ENCODE measurements around the gene TSR3.
A peak's percentile ranks its signal among the peaks of the same experiment; 100 is the strongest.

TSR3 gene

DNA sequence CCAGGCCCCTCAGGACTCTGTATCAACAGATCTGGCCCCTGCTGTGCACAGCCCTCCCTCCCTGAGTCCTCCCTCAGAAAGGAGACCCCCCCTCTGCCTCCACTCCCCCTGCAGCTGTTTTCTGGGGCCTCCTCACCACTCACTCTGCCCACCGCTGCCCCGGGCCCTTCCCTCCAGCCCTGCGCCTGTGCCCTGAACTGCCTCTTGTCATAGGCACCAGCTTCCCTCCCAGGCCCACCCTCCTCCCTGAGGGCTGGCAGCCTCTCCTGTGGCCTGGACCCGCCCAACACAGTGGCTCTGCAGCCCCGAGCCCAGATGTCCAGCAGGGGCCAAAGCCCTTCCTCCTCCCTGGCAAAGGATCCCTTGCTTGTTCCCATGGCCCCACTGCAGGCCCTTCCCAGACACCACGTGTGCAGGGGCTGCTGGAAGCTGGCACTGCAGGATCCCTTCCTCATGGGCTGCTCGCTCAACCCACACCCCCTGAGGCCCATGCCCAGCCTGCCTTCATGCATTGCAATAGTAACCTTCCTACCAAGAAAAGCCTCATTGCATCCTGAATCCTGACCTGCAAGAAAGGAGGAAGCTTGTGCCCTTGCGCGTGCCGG, 25.8 kb upstream of the TSR3 start:
- DNase-seq: no peak

DNA sequence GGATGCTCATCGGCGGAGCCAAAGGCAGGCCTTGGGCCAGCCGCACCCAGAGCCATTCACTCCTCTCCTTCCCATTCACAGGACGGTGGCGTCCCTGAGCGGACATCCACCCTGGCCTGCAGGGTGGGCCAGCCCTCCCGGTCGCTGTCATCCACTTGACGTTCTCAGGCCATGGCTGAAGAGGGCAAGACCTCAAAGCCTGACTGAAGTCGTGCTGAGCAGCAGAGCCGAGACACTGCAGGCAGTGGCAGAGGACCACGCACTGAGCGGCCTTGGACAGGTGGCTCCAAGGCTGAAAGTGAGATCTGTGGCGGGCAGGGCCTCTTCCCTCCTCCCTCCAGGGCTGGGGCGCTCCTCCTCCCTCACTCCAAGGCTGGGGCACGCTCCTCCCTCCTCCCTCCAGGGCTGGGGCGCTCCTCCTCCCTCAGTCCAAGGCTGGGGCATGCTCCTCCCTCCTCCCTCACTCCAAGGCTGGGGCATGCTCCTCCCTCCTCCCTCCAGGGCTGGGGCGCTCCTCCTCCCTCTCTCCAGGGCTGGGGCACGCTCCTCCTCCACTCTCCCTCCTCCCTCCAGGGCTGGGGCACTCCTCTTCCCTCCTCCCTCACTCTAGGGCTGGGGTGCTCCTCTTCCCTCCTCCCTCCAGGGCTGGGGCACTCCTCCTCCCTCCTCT, 24.2 kb upstream of the TSR3 start:
- no peak for DNase-seq

DNA sequence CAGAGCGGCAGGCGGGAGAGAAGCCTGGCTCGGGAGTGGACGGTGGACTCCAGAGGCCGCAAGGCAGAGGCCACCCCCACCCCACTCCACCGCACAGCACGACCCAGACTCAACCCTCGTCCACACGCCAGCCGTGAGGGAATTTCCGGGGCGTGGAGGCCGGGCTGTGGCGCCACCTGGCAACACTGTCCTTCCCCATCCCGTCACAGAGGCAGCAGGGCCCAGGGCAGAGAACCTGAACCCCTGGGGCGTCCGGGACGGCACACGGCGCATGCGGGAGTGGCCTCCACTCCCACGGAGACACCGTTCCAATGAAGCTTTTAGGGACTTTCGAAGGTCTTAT, 23.6 kb upstream of the TSR3 start:
- no peak for DNase-seq

DNA sequence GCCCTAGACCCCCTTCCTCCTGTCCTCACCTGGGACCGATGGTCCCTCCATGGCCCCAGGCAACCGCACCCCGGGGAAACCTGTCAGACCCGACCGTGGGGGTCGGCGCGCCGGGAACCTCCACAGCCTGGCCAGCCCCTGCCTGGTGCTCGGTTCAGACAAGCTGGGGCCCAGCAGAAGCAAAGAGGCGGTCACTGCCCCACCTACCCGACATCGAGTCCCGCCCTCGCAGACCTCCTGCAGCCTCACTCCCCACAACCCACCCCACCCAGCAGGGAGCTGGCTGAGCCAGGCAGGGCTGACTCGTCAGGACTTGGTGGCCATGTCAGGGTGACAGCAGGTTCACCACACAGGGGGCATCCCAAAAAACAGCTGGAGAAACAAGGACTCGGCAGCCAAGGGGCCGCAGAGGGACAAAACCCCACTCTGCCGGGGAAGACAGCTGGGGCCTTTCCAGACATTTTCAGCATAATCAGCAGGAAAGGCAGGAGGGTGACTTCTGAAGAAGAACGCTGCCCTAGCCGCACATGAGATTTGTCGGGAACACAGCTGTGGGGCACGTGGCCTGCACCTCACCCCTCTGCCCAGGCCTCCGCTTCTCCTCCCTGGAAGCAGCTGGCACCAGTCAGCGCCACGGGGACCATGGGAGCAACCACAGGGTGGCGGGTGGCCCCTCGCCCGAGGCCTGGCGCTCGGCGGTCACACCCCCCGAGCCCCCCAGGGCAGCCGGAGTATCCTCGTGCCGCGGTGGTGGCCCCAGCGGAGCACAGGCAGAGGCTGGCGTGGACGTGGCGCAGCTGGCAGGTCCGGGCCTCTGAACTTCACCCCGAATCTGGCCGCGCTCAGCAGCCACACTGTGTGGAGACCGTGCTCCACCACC, 23.0 kb upstream of the TSR3 start:
- no peak for DNase-seq

DNA sequence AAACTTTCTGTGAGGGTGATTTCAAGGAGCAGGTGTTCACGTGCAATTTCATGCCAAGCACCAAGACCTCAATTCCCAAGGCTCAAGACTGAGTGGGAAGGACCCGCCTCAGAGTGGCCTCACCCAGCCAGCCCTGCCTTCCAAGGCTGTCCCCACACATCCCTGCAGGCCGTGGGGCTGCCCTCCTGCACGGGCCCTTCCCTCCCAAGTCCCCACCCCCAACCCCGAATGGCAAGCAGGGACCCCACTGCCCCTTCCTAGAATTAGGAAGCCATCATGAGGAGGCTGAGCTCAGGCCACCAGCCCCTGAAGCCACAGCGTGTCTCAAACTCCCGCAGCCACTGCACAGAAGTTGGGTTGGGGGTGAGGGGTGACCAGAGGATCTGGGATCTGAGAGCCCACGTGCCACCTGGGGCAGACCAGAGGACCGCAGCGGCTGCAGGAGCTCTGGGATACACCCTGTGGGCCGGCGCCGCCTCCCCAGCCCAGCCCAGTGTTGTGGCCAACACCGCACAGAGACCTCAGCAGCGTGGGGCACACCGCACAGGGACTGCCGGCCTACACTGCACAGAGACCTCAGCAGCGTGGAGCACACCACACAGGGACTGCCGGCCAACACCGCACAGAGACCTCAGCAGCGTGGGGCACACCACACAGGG, 20.7 kb upstream of the TSR3 start:
- DNase-seq: no peak

DNA sequence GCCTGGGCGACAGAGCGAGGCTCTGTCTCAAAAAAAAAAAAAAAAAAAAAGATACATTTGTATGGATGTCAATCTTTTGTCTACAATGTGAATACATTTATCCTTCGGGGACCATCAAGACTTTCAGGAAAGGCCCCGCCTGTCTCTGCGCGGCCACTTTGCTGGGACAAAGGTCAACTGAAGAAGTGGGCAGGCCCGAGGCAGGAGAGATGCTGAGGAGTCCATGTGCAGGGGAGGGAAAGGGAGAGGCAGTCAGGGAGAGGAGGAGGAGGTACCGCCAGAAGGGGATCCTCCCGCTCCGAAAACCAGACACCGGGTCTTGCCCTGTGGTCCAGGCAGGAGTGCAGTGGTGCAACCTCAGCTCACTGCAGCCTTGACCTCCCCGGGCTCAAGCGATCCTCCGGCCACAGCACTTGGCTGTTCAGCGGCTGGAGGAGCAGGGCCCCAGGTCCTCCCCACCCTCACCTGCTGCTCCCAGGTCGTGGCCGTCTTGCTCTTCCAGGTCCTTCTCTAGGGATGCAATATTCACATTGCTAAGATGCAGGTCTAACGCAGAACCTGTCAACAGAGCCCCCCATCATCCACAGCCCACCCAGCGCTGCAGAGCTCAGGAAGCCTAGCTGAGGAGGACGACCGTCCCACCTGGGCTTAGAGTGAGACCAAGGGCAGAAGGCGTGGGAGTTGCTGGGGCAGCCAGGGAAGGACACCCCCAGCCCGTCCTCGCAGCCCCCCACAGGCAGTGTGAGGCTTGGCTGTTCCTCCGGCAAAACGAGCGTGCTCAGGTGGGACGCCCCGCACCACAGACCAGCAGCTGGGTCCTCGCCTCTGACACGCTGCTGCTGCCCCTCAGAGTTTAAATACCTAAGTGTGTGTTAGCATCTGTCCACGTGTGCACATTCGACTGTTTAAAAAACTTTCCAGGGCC, 19.6 kb upstream of the TSR3 start:
- no peak for DNase-seq

DNA sequence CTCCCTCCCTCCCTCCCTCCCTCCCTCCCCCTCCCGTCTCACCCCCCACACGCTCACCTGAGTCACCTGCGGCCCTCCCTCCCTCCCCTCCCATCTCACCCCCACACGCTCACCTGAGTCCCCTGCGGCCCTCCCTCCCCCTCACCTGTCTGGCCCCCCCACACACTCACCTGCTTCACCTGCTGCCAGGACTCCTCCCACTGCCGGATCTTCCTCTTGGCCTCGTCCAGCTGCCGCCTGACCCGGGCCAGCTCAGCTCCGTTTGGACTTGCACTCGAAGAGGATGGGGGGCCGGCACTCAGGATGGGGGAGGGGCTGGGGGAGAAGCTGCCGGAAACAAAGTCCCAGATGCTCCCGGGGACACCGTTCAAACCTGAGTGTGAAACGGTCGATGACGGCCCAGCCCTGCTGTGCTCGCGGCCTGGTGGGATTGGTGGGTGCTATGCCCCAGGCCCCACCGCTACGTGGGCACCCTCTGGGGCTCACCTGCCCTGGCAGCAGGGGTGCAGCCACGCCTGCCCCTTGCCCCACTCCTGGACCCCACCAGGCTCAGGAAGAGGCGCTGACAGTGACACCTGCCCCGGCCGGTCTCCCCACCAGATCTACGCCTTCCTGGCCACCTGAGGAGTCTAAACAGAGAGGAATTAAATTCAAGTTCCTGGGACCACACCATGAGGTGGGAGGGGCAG, 16.0 kb upstream of the TSR3 start:
- DNase-seq: no peak

DNA sequence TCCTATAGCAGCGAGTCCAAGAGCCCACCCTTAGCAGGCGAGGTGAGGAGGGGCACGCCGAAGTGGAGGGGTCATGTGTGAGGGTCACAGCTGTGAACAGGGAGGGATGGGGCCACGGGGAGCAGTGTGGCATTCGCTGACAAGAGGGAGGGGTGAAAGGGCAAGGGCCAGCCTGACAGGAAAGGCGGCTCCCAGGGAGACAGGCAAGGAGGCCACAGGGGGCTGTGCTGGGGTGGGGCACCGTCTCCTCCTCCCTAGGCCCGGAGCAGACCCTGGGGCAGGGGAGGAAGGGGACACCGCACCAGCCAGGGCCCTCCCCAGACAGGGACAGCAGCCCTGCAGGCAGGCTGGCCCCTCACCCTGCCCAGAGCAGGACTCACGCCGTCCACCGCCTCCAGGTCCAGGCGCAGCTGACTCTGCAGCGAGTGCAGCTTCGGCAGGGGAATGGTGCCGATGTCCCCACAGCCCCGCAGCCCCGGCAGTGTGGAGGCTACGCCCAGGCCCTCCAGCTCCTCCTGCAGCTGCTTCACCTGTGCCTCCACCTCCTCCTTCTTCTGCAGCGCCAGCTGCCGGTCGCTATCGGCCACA, 15.1 kb upstream of the TSR3 start:
- no peak for DNase-seq

DNA sequence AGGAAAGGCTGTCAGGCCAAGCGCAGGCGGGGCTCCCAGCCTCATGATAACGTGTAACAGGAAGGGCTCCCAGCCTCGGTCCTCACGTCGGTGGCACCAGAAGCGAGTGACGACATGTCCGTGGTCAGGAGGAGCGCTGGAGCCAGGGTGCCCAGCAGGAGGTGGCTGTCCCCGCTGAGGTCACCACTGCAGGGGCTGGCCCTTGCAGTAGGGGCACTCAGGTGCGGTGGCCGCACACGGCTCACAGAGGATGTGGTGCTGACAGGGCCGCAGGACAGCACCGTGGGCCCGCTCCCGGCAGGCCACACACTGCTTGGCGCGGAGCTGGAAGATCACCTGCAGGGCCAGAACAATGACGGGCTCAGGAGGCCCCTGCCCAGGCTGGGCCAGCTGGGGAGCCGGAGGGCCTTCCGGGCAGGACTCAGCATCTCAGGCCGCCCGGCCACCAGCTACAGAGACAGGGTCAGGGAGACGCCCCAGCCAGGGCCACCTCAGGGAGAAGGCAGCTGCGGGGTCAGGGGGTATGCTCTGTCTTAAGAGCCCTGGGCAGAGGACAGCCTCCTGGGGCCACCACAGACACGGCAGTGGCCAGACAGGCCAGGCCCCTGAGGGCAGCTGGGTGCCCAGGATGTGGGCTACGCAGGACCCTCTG, 14.5 kb upstream of the TSR3 start:
- DNase-seq: no peak

DNA sequence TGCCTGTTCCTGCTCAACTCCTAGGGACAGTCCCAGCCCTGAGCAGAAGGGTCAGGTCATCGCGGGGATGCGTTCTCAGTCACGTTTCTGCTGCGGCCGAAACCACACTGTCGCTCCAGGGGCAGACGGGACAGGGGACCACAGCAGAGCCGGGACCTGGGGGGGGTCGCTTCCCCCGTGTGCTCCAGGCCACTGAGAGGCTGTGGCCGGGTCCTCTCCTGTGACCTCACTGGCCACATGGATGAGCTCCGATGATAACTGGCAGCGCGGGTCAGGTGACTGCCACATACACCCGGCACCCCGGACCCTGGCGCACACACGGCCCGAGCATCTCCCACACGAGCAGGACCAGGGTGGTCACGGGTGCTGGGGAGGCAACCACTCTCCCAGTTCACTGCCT, 12.8 kb upstream of the TSR3 start:
- DNase-seq: no peak

DNA sequence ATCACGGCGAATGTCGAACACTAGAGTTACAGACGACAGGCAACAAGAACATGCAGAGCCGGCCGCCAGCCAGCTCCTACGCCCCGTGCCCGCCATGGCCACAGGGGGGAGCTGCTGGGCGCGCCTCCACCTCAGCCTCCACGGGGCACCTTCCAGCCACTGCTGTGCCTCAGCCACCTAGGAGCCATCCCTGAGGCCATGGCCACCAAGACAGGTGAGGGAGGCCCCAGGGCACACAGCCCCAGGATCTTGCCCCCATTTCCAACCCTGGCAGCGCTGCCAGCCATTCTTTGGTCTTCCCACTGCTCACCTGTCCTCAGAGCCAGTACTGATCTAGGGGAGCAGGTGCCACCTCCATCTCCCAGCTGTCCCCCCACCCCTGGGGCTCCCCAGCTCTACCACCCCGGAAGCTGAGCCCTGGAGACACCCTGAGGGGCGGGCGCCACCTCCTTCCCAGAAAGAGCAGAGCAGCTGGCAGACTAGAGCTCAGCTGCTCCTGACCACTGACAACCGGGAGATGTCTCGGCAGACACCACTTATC, 11.9 kb upstream of the TSR3 start:
- peak; percentile 81 for DNase-seq

DNA sequence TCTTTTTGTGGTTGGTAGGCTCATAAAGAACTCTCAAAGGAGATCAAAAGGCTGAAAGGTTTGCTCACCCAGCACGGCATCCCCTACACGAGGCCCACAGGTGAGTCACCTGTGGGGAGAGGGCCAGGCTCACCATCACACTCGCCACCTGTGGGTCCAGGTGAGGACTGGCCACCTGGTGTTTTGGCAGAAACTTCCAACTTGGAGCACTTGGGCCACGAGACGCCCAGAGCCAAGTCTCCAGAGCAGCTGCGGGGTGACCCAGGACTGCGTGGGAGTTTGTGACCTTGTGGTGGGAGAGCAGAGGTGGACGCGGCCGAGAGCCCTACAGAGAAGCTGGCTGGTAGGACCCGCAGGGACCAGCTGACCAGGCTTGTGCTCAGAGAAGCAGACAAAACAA, 11.1 kb upstream of the TSR3 start:
- DNase-seq: no peak

DNA sequence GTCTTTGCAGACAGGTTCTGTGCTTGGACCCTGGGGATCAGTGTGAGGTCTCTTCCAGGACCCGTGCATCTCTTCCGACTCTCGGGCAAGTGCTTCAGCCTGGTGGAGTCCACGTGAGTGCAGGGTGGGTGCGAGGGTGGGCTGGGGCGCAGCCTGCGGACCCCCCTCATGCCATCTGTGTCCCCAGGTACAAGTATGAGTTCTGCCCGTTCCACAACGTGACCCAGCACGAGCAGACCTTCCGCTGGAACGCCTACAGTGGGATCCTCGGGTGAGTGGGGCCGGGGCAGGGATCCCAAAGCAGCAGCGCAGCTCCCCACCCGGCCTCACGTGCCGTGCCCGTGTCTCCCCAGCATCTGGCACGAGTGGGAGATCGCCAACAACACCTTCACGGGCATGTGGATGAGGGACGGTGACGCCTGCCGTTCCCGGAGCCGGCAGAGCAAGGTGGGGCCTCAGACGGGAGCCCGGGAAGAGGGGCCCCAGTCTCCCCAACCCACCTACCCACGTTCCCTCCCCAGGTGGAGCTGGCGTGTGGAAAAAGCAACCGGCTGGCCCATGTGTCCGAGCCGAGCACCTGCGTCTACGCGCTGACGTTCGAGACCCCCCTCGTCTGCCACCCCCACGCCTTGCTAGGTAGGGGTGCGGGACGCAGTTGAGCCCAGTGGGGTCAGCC, 10.1 kb upstream of the TSR3 start:
- DNase-seq: no peak

DNA sequence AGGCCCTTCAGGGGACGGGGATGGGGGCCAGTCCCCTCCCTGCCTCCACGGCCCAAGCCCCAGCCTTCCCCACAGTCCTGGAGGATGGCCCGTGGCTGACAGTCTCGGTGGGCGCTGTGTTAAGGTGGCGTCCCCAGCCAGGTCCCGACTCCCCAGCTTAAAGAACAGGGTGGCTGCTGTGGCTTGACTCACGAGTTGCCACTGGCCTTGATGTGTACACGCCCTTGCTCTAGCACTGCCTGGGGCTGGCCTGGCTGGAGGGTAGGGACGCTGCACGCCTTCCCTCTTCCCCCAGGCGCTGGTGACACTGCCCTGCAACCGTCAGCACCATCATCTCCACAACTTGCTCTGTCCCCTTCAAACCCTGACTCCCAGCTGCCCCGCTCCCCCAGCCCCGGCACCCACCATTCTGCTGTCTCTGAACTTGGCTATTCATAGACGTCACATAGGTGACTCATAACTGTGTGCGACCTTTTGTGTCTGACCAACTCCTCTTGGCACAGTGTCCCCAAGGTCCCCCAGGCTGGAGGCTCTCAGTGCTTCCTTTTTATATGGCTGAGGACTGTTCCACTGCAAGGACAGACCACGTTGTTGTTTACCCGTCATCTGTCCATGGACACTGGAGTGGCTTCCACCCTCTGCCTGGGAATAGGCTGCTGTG, 6.4 kb upstream of the TSR3 start:
- DNase-seq: no peak

DNA sequence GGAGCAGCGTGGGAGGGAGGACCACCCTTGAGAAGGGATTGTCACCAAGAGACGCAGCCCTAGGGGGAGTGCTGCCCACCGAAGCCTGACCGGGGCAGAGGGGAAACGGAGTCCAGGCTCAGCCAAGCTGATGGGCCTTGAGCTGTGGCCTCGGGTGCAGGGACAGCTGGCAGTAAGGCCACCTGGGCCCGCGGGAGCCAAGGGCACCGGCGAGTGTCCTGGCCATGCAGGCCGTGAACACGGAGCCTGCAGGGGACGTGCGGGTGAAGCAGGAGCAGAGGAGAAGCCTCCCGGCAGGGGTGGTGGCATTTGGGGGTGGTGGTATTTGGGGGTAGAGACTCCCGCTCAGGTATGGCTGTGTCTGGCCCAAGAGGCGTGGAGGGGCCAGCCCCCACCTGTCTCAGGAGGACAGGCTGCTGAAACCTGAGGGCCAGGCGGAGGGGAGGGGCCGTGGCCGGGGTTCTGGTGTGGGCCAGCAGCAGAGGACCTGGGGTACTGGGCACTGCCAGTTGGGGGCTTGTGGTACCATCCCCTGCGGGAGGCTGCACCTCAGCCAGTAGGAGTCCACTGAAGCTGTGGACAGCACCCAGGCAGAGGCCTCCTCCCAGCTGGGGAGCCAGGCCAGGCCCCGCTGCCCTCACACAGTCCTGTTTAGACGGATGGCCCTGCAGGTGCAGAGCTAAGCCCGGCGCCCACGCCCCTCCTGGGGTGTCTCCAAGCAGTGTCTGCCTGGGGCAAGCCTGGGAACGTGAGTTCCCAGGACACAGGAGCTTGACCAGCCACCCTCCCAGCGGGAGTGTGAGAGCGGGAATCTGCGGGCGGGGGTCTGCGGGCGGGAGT, 4.6 kb upstream of the TSR3 start:
- no peak for DNase-seq

DNA sequence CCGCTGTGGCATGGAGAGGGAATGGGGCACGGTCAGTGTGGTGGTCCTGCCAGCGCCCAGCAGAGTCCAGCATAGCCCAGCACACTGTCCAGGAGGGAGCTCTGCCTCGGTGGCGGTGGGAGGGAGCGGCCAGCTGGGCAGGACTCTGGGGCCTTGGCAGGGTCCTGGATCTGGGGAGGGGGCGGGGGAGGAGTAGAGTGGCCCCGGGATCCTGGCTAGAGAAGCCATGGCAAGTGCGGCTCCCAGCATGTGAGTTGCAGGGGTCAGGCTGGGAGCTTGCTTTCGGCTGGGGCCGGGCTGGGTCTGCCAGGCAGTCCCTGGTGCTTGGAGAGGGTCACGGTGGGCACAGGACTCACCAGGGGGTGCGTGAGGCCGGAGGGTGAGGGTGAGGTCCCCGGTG, 3.9 kb upstream of the TSR3 start:
- DNase-seq: no peak

DNA sequence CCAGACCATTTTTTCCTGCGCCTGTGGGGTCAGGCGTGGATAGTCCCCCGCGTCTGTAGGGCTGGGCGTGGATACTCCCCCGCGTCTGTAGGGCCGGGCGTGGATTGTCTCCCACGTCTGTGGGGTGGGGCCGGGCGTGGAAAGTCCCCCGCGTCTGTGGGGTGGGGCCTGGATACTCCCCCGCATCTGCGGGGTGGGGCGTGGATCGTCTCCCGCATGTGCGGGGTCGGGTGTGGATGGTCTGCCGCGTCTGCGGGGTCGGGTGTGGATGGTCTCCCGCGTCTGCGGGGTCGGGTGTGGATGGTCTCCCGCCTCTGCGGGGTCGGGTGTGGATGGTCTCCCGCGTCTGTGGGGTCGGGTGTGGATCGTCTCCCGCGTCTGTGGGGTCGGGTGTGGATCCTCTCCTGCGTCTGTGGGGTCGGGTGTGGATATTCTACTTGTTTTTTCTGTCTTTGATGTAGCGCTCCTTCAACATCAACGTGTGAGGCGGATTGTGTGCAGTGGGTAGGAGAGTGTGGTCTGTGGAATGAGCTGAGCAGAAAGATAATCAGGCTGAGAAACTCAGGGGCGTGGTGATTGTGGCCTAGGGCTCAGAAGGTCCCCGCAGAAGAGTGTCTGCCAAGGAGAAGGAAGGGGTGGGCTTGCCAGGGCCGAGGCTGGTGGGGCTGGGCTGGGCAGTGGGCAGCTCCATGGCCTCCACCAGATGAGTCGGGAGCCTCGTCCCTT, 3.3 kb upstream of the TSR3 start:
- no peak for DNase-seq

DNA sequence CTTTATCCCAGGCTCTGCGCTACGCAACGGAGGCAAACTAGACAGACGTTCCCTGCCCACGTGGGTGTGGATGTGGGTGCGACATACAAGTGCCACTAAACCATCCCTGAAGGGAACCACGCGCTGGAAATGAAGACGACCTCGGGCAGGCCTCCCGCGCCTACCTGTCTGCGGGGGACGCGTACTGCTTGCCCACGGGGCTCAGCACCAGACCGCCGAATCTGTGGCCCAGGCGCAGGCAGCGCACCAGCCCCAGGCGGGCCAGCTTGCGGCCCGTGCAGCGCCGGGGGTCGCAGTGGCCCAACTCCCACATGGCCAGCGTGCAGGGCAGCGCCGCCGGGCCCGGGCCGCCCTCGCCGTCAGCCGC, 480 bp downstream of the TSR3 start:
- DNase-seq: peak; percentile 48

Measured in stimulated activated CD8-positive, alpha-beta memory T cell treated with anti-CD3 and anti-CD28 coated beads, Interleukin-4, amount 100 ng/mL, for 48 hours (primary cell).